Omental fat pad (tissue), 4 donors: ENCODE measurements around the gene RFT1. TPM values are rescaled to one million over a fixed set of nuclear protein-coding genes. Genes with fewer than 3 reads are reported as not detected.

Experiments
- ATAC-seq: fragments of 150-250 bp; one replicate; pipeline ENCODE4 v1.9.1; 2016; ENCODE audit warnings: mild to moderate bottlenecking, moderate library complexity; ENCODE audit not compliant: low FRiP score
- DNase-seq: peaks from one replicate; pipeline ENCODE4 v3.0.0-alpha.2; 2019; ENCODE audit warnings: low spot score
- total RNA-seq, 4 donors: library from RNA; depleted of rRNA; stranded (reverse); fragments of >200 nt; gene quantifications; one replicate each; pipeline ENCODE4 v1.1.0, GENCODE V29; 2016
- TF ChIP-seq, protein P1 (sequence below), 3 donors: fragments of 450-650 bp; IDR thresholded peaks; one replicate each; pipeline ENCODE4 v1.5.1; 2016 to 2017; ENCODE audit warnings: antibody characterized with exemption in 3 of 3, mild to moderate bottlenecking in 3 of 3, moderate library complexity in 2 of 3

Gene RFT1
- total RNA-seq, 4 donors from 2014 or later: 9.1 to 14.0 (median 10.5) TPM

DNA sequence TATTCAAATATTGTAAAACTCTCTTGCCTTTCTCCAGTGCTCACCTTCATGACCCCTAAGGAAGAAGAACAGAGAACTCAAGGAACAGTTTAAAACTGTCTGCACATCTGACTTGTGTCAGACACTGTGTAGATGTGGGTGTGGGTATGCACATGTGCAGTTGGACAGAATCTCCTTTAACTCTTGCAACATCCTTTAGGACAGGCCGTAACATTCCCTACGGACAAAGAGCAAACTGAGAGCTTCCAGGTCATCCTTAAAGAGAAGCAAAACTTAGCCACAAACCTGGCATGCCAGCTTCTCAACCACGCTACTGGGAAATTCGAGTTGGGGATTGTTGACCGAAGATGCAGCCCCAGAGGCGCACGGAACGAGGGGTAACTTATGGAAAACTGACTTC, 80.2 kb downstream of the RFT1 start:
- ATAC-seq (no peak), DNase-seq (no peak)
- TF ChIP-seq, protein P1, sequence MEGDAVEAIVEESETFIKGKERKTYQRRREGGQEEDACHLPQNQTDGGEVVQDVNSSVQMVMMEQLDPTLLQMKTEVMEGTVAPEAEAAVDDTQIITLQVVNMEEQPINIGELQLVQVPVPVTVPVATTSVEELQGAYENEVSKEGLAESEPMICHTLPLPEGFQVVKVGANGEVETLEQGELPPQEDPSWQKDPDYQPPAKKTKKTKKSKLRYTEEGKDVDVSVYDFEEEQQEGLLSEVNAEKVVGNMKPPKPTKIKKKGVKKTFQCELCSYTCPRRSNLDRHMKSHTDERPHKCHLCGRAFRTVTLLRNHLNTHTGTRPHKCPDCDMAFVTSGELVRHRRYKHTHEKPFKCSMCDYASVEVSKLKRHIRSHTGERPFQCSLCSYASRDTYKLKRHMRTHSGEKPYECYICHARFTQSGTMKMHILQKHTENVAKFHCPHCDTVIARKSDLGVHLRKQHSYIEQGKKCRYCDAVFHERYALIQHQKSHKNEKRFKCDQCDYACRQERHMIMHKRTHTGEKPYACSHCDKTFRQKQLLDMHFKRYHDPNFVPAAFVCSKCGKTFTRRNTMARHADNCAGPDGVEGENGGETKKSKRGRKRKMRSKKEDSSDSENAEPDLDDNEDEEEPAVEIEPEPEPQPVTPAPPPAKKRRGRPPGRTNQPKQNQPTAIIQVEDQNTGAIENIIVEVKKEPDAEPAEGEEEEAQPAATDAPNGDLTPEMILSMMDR (IDR thresholded peaks at IDR 0.05): no peak

DNA sequence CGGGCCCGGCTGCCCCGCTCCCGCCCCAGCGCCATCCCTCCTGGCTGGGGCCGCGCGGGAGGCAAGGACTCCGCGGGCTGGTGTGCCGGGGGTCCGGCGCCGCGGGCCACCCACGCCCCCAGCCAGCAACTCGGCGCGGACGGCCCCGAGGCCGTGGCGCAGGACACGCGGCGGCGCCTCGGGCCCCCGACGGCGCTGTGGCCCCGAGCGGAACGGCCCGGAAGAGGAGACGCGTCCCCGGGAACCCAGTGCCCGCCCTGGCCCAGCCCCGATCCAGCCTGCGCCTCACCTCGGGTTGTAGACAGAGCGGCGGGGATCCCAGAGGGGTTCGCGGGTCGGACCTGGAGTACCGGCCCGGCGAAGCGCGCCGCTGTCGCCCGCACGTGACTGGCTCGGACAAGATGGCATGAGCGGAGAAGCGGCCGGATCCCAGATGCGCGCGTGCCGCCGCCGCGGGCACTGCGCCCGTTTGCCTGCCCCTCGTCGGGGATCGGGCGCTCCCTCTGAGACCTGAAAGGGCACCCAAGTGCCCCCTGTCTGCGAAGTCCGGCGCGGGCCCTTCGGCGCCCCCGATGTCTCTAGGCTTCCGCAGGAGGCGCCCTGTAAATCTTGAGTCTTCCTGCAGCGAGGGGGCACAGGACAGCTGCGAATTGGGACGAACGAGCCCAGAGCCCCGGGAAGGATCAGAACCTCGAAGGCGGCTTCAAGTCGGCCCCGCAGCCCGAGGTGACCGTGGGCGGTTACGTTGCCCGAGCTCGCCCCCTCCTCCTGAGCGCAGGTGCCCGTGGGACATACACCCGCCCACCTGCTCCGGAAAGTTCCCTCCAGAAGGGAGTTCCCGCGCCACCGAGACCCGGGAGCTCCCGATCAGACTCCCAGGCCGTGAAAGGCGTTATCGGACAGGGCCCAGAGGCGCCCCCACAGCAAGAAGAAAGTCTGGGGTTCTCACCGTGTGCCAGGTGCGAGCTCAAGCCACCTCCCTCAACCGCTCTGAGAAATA, 83.8 kb downstream of the RFT1 start:
- no peak for DNase-seq
- ATAC-seq: peak; percentile 42
- TF ChIP-seq, protein P1 (IDR thresholded peaks at IDR 0.05): no peak

DNA sequence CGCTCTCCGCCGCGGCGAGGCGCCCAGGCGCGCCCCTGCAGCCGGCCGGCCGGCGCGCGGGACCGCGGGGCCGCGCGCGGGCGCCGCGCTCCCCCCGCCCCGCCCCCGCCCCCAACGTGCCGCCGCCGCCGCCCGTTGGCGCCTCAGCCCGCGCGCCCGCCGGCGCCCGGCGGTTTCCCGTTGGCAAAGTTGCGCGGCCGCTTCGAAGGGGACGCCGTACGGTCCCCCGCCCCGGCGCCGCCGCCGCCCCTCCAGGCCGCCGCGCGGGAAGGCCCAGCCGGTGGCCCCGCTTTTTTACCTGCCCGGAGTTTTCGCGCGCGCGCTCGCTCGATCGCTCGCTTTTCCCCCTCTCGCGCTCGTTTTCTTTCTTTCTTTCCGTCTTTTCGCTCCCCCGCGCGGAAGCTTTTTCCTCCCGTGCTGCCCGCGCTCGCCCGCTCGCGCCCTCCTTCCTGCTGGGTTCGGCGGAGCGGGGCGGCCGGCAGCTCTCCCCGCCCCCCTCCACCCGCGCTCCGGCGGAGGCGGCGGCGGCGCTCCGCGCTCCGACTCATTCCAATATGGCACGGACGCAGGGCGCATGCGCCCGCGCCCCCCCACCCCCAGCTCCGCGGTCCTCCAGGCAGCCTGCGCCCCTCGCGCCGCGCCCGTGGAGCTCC, 84.6 kb downstream of the RFT1 start, which contains the start of gene SFMBT1:
Gene SFMBT1, minus strand, starts transcription at position 556 of the 653 bp plus-strand sequence. CDS start 76,945 bp downstream, outside the sequence.
- DNase-seq: no peak
- ATAC-seq: peak; percentile 78
- TF ChIP-seq, protein P1 (IDR thresholded peaks at IDR 0.05): no peak

DNA sequence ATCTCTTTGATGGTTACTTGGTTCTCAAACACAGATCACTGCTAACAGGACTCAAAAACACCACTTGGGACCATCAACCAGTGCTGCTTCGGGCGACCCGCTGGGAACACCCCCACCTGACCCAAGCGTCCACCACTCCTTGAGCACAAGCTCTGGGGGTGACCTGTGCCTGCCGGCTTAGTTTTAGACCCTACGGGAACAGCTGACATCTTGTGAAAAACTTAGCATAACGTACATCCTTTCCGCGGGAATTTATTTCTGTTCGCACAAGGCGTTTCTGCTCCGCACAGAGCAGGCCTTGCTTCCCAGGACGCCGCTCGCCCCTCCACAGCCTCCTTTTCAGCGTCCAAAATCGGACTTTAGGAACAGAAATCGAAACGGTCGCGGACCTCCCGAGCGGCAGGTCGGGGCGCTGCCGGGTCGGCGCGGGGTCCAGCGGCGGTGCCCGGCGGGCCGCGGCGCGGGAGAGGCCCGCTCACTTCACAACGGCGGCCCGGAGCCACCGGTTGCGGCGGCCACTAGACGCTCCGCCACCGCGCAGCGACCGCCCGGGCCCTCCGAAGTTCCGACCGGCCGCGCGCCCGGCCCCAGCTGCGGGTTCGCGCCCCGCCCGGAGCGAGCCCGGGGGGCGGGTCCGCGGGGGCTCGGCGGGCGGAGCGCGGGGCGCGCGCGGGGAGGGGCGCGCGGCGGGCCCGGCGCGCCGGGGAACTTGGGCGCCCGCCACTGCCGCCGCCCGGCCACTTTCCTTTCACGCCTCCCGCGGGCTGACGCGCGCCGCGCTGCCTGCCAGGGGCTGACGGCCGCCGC, 85.3 kb downstream of the RFT1 start:
- no peak for DNase-seq

DNA sequence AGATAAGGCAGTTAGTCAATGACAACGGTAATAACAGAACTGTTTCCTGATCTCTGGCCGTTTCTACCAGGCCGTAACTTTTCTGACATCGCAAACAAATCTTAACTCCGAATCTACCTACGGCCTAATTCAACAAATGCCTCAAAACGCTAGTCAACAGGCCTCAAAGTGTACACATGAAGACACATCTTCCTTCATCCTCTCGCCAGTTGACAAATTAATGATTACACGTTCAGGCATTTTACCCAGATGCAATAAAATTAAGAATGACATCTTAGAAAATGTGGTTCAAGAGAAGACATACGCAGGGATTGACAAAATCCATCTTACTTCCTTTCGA, 85.9 kb downstream of the RFT1 start:
- ATAC-seq (no peak), DNase-seq (no peak)
- TF ChIP-seq, protein P1 (IDR thresholded peaks at IDR 0.05): no peak

More for the DNA sequence above, 85.3 kb downstream of the RFT1 start:
- TF ChIP-seq, protein P1 (IDR thresholded peaks at IDR 0.05): no peak
- peak; percentile 62 for ATAC-seq

DNA sequence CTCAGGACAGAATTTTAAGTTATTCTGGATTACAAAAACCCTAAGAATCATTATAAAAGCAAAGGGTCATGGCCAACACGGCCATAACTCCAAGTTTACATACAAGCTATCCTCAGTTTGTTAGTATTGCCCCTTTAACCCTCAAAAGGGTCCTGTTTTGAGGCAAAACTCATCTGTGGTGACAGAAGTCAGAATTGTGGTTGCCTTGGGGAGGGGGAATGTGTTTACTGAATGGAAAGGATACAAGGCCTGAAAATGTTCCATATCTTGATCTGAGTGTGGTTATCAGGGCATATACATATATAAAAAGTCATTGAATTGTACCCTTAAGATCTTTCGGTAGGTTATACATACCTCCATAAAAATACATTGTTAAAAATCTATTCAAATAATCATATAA, 86.5 kb downstream of the RFT1 start:
- DNase-seq (no peak), ATAC-seq (no peak)
- TF ChIP-seq, protein P1 (IDR thresholded peaks at IDR 0.05): no peak
